HG03097 (cell line): ENCODE measurements around the gene DHFR2.

Source experiments
- ATAC-seq: cut with Tn5 transposase; IDR thresholded peaks from one replicate; pipeline ENCODE4 v1.9.1; 2021; ENCODE audit not compliant: unreplicated experiment, low FRiP score

The DHFR2 gene

DNA sequence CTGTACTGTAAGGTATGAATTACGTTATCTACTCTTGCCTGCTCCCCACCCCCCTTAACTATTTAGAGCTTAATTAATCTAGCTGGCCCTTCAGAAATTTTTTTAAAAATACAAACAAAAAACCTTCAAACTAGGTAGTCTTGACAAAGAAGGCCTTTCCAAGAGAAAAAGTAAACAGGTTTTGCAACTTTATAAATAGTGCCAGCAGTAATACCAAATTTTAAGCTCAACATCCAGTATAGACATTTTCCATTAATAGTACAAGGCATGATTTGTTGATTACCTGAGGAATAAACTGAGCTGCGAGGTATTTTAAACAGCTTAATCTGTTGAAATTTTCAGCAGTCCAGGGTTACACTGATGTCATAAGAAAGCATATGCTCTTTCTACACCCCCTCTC lies 54.5 kb downstream of the DHFR2 start:
- no peak for ATAC-seq
